ENCODE results near the gene CLCN5.

The CLCN5 gene

GRCh38 chrX:49930039-49930438 lies 7.6 kb downstream of the CLCN5 start:
- FAIRE-seq (no peak), DNase-seq (ENCODE audit: insufficient read length, low spot score) (no peak)

GRCh38 chrX:49932791-49933190 lies 10.4 kb downstream of the CLCN5 start:
- DNase-seq (ENCODE audit: insufficient read length, low spot score), result no peak
- FAIRE-seq, result no peak

GRCh38 chrX:49934148-49934547 lies 11.8 kb downstream of the CLCN5 start:
- FAIRE-seq (no peak), DNase-seq (ENCODE audit: insufficient read length, low spot score) (no peak)

GRCh38 chrX:49934729-49935128 lies 12.3 kb downstream of the CLCN5 start:
- no peak for DNase-seq (ENCODE audit: insufficient read length, low spot score)
- FAIRE-seq, result no peak

DNA sequence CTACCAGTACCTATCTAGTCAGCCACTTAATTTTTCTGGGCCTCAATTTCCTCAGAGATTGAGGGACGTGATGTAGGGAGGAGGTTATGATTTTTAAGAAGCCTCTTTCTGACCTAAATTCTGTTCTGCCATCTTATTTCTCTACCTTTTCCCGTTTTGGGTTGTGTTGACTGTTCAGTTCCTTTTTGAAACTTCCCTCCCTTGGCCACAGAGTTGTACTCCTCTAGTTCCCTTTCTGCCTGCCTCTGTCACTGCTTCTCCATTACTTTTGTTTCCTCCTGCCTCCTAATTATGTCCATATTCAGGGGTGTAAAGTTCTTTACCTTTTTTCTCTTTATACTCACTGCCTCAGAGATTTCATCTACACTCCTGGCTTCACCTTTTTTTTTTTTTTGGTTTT lies 25.4 kb downstream of the CLCN5 start:
- FAIRE-seq (no peak), DNase-seq (ENCODE audit: insufficient read length, low spot score) (no peak)

DNA sequence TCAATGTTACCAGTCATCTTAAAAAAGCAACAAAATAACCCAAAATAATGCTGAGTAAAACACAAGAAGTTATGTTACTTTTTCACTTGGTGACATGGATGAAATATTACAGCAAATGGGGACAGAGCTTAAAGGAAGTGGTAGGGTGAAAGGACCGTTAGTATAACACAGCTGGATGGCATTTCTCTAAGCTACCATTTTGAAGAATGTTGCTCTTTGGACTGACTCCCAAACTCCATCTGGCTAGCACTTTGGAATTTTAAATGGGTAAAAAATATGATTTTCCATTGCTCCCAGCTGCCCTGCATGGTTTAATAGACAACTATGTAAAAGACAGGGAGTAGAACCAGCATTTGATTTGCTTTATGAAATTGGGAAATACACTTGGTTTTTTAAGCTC lies 27.6 kb downstream of the CLCN5 start:
- DNase-seq (ENCODE audit: insufficient read length, low spot score) (no peak), FAIRE-seq (no peak)

DNA sequence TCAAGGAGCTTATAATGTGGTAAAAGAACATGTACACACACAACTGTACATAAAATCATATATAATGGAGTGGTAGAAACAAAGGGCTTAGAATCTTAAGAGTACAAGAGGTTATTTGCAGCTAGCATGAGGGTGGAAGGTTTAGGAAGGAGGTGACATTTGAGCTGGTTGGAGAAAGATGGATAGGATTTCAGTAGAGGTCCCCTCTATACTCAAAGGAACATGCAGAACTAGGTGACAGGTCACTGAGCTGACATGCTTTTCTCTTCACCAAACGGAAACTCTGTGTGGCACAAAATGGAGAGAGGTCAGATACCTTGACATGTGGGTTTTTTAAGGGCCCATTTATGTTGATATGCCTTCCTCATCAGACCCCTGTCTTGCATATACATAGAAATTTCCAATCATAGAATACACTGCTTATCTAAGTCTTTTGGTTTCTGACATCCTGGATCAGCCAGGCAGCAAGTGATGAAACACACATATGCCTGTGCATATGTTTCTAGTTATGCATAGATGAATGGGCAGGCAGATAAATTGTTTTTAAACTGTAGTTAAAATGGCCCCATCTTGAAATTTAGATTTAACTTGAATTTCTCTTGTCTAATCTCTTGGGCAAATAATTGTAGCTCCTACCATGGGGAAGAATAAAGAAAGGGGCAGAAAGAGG lies 29.3 kb downstream of the CLCN5 start:
- no peak for DNase-seq (ENCODE audit: insufficient read length, low spot score)
- FAIRE-seq, result no peak

DNA sequence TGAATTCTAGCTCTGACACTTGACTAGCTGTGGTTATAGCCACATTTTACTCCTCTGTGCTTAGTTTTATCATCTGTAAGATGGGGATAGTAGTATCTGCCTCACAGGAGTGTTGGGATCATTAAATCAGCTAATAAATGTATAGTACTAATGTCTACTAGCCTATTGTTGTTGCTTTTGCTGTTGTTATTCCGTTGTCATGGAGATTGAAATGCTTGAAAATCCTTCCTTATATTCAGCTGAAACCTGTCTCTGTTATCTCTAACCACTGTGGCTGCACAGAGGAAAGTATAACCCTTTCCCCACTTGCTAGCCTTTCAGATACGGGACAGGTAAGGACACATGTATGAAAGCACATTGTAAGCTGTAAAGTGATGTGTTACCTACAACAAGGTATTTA lies 33.9 kb downstream of the CLCN5 start:
- DNase-seq (ENCODE audit: insufficient read length, low spot score) (no peak), FAIRE-seq (no peak)

DNA sequence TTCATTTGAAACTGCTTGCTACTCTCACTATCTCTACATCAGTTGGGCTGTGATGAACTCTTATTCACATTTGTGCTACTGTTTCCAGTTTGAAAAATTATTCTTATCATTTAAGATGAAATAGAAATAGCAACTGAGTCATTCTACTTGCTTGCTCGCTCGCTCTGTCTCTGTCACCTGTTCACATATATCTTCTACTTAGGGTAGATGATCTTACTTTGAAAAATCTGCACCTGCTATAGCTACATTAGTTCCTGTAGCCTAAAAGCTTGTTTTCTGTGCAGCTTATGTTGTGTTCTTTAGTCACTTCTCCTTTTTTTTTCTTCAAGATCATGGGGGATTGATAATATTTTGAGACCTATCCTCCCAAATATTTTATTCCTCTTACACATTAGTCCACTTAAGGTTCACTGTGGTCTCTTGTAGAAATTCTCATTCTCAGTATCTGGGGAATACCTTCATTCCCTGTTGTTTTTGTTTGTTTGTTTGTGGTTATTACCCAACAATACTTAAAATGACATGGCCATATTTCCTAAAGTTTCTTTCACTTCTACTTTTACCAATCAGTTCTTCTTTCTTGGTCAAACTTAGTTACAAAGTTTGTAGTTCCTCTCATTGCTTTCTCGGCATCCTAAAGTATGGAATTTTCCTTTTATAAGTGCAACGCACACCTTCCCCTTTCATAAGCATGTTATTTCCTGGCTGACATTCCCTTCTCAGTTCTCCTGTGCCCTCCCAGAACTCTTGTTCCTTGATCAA lies 36.5 kb downstream of the CLCN5 start:
- DNase-seq (ENCODE audit: insufficient read length, low spot score) (no peak), FAIRE-seq (no peak)

DNA sequence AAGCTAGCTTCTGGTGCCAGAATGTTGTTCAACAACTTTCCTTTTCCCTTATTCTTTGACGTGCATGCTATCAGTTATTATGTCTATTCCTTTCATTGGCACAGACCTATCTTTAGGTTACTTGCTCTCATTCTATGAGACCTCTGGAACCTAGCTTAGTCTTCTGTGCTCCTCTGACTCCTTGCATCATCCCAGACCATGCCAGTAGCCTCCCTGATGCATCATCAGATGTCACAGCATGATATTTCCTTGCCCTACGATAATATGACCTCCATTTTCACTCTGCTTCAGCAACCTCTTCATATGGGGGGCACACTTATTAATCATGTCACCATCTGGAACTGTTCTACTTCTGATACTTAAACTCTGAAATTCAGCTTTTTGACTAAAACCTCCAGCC lies 37.2 kb downstream of the CLCN5 start:
- DNase-seq (ENCODE audit: insufficient read length, low spot score) (no peak), FAIRE-seq (no peak)

GRCh38 chrX:49960061-49960460 lies 37.7 kb downstream of the CLCN5 start:
- DNase-seq (ENCODE audit: insufficient read length, low spot score) (no peak), FAIRE-seq (no peak)

DNA sequence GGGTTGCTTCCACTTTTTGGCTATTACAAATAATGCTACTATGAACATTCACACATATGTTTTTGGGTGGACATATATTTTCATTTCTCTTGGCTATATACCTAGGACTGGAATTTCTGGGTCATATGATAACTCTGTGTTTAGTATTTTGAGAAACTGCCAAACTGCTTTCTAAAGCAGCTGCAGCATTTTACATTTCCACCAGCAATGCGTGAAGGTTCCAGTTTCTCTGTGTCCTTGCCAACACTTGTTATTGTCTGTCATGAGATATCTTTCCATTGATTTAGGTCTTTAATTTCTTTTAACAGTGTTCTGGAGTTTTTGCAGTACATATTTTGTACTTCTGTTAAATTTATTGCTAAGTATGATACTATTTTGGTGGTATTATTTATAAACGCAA lies 48.3 kb downstream of the CLCN5 start:
- FAIRE-seq, result no peak
- no peak for DNase-seq (ENCODE audit: insufficient read length, low spot score)

GRCh38 chrX:49972328-49972860 lies 50.0 kb downstream of the CLCN5 start:
- DNase-seq (ENCODE audit: insufficient read length, low spot score) (no peak), FAIRE-seq (no peak)

DNA sequence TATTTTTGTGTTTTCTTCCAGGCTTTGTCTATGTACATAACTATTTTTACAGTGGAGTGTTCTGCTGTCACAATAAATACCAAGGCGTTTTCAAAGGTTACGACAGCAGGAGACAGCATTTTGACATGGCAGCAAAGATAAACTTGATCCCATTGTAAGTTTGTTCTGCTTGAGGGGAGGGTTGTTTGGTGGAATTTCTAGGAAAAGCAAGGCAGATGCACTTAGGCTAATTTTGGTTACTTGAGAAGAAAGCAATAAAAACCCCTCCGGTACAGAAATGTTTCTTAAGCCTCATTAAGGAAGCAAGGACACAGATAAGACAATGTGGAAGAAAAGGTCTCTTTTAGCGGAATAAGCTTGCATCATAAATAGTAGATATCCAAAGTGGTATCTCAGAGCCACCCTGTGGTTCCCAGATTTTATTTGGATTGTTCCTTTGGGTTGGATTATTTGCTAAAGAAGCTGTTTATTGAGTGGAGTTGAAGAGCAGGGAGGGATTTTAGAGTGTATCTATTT lies 54.3 kb downstream of the CLCN5 start:
- DNase-seq (ENCODE audit: insufficient read length, low spot score), result no peak
- no peak for FAIRE-seq

GRCh38 chrX:49977319-49978090 lies 55.1 kb downstream of the CLCN5 start:
- FAIRE-seq, result no peak

DNA sequence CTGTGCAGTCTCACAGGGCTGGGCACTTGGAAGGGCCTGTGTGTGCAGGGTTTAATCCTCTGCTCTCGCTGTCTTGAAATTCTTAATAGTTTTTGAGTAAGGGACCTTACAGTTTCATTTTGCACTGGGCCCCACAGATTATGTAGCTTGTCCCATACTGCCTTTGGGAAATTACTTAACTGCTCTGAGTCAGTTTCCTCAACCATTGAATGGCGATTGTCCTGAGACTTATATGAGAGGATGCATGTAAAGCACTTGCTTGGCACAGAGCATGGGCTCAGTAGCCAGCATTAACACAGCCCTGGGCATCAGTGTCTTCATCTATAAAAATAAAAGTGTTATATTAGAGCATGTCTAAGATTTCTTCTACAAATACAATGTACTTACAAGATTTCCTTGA lies 55.8 kb downstream of the CLCN5 start:
- no peak for FAIRE-seq
- DNase-seq (ENCODE audit: insufficient read length, low spot score), result no peak

More at GRCh38 chrX:49977319-49978090, 55.1 kb downstream of the CLCN5 start:
- no peak for DNase-seq (ENCODE audit: insufficient read length, low spot score)

DNA sequence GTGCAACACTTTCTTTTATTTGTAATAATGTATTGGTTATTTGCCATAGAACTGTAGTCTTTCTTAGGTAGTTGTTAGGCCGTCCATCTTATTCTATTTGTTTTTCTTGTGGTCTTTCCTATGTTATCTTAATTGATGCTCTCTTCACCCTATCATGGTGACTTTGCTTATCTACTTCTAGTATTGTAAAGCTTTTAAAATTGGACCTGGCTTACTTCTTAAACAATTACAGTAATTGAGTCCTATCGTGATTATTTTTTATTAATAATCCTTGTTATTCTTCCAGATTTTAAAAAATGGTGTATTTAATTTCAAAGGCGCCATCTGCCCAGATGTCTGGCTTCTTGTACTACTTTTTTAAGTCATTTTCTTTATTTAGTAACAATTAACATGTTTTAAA lies 63.7 kb downstream of the CLCN5 start:
- DNase-seq (ENCODE audit: insufficient read length, low spot score), result no peak
- no peak for FAIRE-seq

GRCh38 chrX:49987651-49988050 lies 65.3 kb downstream of the CLCN5 start:
- FAIRE-seq (no peak), DNase-seq (ENCODE audit: insufficient read length, low spot score) (no peak)

GRCh38 chrX:49988143-49988542 lies 65.7 kb downstream of the CLCN5 start:
- FAIRE-seq (no peak), DNase-seq (ENCODE audit: insufficient read length, low spot score) (no peak)

DNA sequence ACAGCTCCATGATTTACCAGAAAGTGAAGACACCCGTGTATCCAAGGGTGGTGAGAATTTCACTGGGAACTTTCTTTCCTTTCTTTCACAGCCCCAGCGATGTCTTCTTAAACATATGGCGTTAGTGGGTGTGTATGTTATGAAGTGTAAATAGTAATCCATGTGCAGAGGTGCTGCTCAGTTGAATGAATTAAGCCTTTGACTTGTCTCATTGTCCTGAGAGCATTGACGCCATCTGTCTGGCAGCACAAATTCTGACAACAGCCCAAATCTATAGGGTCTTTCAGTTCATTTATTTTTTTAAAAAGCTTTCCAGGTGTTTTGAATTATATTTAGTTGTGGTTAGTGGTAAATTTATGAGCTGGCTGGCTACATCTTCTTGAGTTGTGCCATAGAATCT lies 69.4 kb downstream of the CLCN5 start:
- DNase-seq (ENCODE audit: insufficient read length, low spot score), result no peak
- no peak for FAIRE-seq

- no peak for DNase-seq (ENCODE audit: insufficient read length, low spot score)
- FAIRE-seq, result no peak
These were observed 70.5 kb downstream of the CLCN5 start for GRCh38 chrX:49992853-49993252.

Measured in HTR-8/SVneo (cell line).